ENCODE data around the gene PGLYRP2. TPM values are rescaled to one million over a fixed set of nuclear protein-coding genes. Genes with fewer than 3 reads are reported as not detected.

The PGLYRP2 gene
- total RNA-seq, 1 experiment from 2014 or later: not detected

DNA sequence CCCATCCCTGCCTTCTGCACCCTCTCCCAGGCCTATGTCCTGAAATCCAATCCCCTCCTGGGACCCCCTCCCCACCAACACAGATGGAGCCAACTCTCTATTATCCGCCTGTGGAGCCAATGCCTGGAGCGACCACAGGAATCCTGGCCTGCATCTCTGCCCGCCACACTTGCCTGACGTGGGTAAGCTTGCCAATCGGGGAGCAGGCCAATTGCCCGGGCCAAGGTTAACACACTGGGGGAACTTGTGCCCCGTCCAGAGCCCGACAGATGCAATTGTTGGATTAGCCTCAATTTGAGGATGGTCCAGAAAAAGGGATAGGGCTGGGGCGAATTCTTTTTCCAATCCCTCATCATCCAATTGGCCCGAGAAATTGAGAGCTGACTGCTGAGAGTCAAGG lies 35.5 kb downstream of the PGLYRP2 start:
- DNase-seq: no peak
- no peak overlapping the region for H3K4me3 ChIP-seq (ENCODE audit: insufficient read depth, low read depth, low read length)
- no peaks in the 10 kb centered on the region for H3K36me3 ChIP-seq (replicated peaks; ENCODE audit: control insufficient read depth, insufficient read depth, low read length)
- H3K27me3 ChIP-seq (ENCODE audit: control insufficient read depth, insufficient read depth, low read length): peaks cover 3% of the 10 kb centered on the region; the same call in 1 of the 2 replicates

DNA sequence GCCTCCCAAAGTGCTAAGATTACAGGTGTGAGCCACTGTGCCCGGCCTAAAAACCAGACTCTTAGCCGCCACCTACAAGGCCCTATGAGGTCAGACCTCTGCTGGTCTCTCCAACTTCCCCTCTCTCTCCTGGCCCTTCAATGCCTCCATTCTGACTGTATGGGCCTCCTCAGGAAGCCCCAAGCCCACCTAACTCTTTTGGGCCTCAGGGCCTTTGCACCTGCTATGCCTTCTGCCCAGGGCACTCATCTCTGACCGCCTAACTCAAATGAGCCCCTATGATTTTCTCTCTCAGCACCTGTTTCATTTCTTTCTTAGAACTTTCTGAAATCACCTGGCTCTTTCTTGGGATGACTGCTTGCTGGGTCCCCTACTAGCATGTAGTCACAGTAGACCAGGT lies 36.0 kb downstream of the PGLYRP2 start:
- peaks cover 3% of the 10 kb centered on the region; the same call in 1 of the 2 replicates for H3K27me3 ChIP-seq (ENCODE audit: control insufficient read depth, insufficient read depth, low read length)
- H3K36me3 ChIP-seq (replicated peaks; ENCODE audit: control insufficient read depth, insufficient read depth, low read length): no peaks in the 10 kb centered on the region
- no peak for DNase-seq
- H3K4me3 ChIP-seq (ENCODE audit: insufficient read depth, low read depth, low read length): no peak overlapping the region

DNA sequence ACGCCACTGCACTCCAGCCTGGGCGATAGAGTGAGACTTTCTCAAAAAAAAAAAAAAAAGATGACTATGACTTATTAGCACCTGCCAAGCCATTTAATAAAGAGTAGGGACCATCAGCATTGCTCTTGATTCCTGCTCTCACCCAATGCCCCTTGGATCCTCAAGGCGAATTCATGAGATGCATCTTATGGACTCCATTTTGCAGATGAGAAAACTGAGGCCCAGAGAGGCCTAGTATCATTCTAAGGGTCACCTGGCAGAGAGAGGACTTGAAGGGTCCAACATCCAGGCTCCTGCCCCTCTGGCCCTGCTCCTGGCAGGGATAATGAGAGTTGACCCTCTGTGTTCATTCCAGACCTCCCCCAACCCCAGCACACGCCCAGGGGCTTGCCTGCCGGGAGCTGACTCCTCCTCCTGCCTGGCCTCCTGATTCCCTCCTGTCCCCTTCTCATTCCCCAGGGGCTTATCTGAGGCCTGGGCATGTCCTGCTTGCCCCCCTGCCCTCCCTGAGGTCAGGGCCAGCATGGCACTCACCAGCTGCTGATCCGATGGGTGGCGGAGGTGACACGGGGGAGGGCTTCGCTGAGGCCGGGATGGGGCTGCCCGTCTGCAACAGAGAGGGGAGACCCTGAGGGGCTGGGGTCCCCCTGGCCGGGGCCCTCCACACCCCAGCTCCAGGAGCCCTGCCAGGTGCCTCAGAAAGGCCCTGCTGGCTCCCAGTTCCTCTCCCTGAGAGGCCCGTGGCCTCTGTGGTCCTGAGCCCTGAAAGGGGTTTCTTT lies 37.0 kb downstream of the PGLYRP2 start:
- Histone ChIP-seq H3K36me3 (replicated peaks; ENCODE audit: control insufficient read depth, insufficient read depth, low read length) (no peaks in the 10 kb centered on the region), H3K4me3 (ENCODE audit: insufficient read depth, low read depth, low read length) (no peak overlapping the region), H3K27me3 (ENCODE audit: control insufficient read depth, insufficient read depth, low read length) (peaks cover 1% of the 10 kb centered on the region; the same call in 1 of the 2 replicates)
- DNase-seq: no peak

DNA sequence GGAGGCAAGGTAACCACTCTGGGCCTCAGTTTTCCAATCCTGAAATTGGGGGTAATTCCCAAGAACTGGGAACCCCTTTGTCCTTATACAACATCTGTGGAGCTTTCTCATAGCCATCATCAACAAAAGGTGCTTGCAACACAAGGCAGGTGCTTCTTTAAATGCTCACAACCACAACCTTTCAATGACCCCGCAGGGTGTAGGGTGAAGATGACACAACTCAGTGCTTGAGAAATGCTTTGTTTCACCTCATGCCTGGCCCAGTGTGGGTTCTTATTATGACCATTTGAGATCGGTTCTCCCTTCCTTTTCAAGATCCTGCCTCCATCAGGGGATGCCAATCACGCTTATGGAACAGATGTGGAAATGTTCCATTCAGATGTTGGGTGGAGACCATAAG lies 38.0 kb downstream of the PGLYRP2 start:
- no peak overlapping the region for H3K4me3 ChIP-seq (ENCODE audit: insufficient read depth, low read depth, low read length)
- no peaks in the 10 kb centered on the region for H3K36me3 ChIP-seq (replicated peaks; ENCODE audit: control insufficient read depth, insufficient read depth, low read length)
- H3K27me3 ChIP-seq (ENCODE audit: control insufficient read depth, insufficient read depth, low read length): no peaks in the 10 kb centered on the region; the same call in 1 of the 2 replicates
- DNase-seq: no peak

DNA sequence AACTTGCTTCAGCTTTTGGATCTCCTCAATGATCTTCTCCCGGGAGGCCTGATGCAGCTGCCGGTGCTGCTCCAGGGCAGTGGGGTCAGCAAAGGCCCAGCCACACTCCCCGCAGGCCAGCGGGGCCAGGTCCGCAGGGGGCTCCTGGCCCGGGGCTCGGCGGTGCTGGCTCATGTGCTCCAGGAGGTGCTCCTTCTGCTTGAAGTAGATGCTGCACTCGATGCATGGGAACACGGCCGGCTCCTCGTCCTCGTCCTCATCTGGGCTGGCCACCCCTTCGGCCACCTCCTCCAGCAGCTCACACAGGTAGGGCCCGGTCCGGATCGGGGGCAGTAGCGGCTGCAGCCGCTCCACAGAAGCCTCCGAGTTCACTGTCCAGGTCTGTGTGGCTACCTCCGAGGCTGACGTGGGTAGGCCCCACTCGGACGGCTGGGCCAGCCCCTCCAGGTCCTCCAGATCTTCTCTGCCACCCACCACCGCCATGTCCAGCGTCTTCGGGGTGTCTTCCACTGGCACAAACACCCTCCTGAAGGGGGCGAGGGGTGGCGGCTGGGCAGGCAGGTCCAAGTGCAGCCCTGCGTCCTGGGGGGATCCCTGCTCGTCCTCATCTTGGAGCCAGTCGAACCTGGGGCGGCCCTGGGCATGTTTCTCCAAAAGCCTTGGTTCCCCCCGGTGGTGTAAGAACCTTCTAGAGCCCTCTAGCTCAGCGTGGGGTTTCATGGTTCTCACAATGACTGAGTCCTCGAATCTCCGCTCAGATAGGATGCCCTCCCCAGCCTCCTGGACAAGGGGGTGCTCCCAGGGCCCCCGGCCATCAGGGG lies 39.3 kb downstream of the PGLYRP2 start:
- Histone ChIP-seq H3K27me3 (ENCODE audit: control insufficient read depth, insufficient read depth, low read length) (no peaks in the 10 kb centered on the region; the same call in 1 of the 2 replicates), H3K36me3 (replicated peaks; ENCODE audit: control insufficient read depth, insufficient read depth, low read length) (no peaks in the 10 kb centered on the region), H3K4me3 (ENCODE audit: insufficient read depth, low read depth, low read length) (no peak overlapping the region)
- no peak for DNase-seq

DNA sequence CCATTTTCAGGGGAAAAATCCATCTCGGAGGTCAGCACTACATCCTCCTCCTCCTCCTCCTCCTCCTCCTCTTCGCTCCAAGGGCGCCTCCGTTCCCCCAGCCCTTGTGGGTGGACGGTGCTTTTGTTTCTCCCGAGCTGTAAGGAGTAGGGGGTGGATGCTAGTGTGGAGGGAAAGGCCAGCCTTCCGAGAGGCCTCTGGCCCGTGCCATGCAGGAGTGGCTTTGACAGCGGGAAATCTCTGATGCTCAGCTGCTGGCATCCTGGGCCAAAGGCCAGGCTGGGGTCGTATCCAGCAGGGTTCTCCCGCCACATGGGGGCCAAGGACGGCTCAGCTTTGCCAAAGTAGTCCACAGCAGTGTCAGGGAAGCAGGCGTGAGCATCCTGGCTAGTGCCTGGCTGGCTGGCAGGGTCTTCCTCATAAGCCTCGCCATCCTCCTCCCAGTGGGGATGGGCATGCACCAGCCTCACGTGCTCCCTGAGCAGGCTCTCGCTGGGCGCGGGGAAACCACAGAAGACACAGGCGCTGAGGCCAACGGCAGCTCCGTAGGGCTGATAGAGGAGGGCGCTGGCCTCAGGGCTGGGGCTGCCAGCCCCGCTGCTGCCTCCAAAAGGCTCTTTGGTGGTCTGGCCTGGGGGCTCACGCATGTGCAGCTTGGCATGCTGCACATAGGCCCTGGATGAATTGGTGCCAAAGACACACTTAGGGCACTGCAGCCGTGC lies 40.1 kb downstream of the PGLYRP2 start:
- no peak for DNase-seq
- H3K4me3 ChIP-seq (ENCODE audit: insufficient read depth, low read depth, low read length): no peak overlapping the region
- H3K27me3 ChIP-seq (ENCODE audit: control insufficient read depth, insufficient read depth, low read length): no peaks in the 10 kb centered on the region; the same call in 1 of the 2 replicates
- no peaks in the 10 kb centered on the region for H3K36me3 ChIP-seq (replicated peaks; ENCODE audit: control insufficient read depth, insufficient read depth, low read length)

DNA sequence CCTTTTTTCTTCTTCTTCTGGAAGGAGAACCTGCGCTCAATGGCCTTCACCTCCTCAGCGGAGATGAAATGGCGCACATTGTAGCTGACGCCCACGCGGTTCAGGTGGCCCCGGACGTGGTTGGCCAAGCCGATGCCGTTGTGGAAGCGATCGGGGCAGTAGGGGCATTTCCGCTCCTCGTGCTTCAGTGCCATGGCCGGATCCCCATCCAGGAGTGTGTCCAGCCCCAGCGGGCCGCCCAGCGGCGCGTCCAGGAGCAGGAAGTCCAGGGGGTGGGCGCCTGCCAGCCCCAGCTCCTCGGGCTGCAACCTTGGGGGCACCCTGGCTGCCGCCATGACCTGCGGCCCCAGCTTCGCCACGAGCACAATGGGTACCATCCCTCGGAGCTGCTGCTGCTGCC lies 40.7 kb downstream of the PGLYRP2 start:
- no peaks in the 10 kb centered on the region for H3K36me3 ChIP-seq (replicated peaks; ENCODE audit: control insufficient read depth, insufficient read depth, low read length)
- H3K27me3 ChIP-seq (ENCODE audit: control insufficient read depth, insufficient read depth, low read length): no peaks in the 10 kb centered on the region; the same call in 1 of the 2 replicates
- no peak for DNase-seq
- no peak overlapping the region for H3K4me3 ChIP-seq (ENCODE audit: insufficient read depth, low read depth, low read length)

DNA sequence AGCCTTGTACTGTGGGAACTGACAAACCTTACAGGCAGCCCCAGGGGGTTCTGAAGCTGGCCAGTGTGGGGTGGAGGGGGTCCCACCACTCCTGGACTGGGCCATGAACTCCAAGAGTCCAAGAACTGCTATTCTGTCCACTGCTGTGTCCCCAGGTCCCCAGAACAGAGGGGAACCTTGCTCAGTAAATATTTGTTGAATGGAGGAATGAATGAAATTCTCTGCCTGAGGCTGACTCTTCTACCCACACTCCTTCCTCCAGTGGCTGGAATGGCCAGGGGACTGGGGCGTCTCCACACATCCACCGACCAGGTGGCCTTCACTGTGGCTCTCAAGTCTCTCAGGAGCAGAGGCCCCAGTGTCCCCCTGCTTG lies 41.2 kb downstream of the PGLYRP2 start:
- DNase-seq: no peak
- Histone ChIP-seq H3K36me3 (replicated peaks; ENCODE audit: control insufficient read depth, insufficient read depth, low read length) (no peaks in the 10 kb centered on the region), H3K27me3 (ENCODE audit: control insufficient read depth, insufficient read depth, low read length) (no peaks in the 10 kb centered on the region; the same call in 1 of the 2 replicates), H3K4me3 (ENCODE audit: insufficient read depth, low read depth, low read length) (no peak overlapping the region)

DNA sequence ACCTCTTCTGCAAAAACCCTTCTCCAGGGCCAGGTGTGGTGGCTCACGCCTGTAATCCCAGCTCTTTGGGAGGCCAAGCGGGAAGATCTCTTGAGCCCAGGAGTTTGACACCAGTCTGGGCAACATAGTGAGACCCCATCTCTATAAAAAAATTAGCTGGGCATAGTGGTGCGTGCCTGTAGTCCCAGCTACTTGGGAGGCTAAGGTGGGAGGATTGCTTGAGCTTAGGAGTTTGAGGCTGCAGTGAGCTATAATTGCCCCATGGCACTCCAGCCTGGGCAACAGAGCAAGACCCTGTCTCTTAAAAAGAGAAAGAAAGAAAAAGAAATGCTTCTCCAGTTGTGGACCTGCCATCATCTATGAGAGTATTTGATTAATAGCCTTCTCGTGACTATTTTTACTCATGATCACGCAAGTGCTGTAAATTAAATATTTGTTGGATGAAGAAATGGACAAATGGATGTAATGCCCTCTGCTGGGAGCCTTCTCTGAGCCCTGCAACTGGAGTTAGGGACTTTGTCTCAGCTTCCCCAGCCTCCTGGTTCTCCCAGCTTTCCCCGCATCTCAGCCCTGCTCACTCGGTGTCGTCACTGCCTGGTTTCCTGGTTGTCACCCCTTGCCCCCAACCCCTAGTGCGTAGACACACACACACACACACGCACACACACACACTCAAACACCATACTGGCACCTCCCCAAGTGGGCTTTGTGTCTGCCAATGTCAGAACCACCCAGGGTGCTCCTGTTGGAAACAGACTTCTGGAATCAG lies 41.8 kb downstream of the PGLYRP2 start:
- no peaks in the 10 kb centered on the region; the same call in 1 of the 2 replicates for H3K27me3 ChIP-seq (ENCODE audit: control insufficient read depth, insufficient read depth, low read length)
- H3K4me3 ChIP-seq (ENCODE audit: insufficient read depth, low read depth, low read length): no peak overlapping the region
- no peak for DNase-seq
- no peaks in the 10 kb centered on the region for H3K36me3 ChIP-seq (replicated peaks; ENCODE audit: control insufficient read depth, insufficient read depth, low read length)

DNA sequence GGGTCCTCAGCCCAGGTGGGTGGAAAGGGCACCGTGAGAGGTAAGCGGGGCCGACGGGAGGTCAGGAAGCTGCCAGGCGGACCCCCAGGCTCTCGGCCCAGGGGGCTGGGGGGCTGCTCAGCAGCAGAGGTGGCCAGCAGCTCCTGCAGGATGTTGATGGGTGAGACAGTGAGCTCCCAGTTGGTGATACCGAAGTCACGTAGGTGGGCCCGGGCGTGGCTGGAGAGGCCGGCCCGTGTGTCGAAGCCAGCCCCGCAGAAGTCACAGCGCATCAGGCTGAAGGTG lies 42.5 kb downstream of the PGLYRP2 start:
- H3K27me3 ChIP-seq (ENCODE audit: control insufficient read depth, insufficient read depth, low read length): no peaks in the 10 kb centered on the region; the same call in 1 of the 2 replicates
- no peaks in the 10 kb centered on the region for H3K36me3 ChIP-seq (replicated peaks; ENCODE audit: control insufficient read depth, insufficient read depth, low read length)
- H3K4me3 ChIP-seq (ENCODE audit: insufficient read depth, low read depth, low read length): no peak overlapping the region
- no peak for DNase-seq

DNA sequence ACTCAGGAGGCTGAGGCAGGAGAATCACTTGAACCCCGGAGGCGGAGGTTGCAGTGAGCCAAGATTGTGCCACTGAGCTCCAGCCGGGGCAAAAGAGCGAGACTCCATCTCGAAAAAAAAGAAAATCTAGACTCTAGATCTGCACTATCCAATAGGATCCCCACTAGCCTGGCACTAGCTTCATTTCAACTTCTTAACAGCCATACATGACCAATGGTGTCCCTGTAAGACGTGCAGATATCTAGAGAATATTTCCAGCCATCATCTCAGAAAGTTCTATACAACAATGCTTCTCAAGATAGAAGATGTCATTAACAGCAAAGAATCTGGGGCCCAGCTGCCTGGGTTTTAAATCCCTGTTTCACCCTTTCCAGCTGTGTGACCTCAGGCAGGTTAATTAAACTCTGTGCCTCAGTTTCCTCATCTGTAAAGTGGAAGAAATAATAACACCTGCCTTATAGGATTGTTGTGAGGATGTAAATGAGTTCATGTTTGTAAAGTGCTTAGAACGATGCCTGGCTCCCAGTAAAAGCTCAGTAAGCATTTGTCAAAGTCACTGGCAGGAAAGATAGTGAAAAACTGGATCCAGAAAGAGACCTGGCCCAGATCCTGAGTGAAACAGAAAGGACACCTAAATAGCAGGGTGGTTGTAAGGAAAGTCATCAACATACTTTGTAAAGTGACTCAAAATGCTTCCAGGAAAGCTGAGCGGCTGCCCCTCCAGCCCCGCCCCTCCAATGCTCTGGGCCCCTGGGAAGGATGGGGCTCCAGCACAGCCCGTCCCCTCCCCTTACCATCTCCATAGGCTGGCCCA lies 43.1 kb downstream of the PGLYRP2 start:
- Histone ChIP-seq H3K27me3 (ENCODE audit: control insufficient read depth, insufficient read depth, low read length) (no peaks in the 10 kb centered on the region; the same call in 1 of the 2 replicates), H3K4me3 (ENCODE audit: insufficient read depth, low read depth, low read length) (no peak overlapping the region), H3K36me3 (replicated peaks; ENCODE audit: control insufficient read depth, insufficient read depth, low read length) (no peaks in the 10 kb centered on the region)
- no peak for DNase-seq

DNA sequence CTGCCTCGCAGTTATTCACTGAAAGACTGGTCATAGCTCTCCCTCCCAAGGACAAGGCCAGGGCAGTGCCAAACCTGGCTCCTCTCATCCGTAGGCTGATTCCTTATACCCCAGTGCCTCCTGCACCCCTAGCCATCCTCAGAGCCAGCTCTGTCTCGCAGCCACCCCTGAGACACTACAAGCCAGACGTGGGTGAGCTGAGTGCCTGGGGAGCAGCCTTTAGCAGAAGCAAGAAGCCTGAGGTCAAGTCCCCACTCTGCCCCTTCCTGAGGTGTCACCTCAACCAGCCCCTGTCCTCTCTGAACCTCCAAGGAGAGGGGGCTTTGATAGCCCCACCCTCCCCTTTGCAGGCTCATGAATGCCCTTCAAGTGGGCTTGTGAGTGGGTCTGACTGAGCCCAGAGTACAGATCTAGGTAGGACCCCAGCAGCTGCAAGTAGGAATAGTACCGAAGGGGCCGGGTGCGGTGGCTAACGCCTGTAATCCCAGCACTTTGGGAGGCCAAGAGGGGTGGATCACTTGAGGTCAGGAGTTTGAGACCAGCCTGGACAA lies 45.7 kb downstream of the PGLYRP2 start:
- H3K4me3 ChIP-seq (ENCODE audit: insufficient read depth, low read depth, low read length): peak overlapping the region; percentile 81
- H3K36me3 ChIP-seq (replicated peaks; ENCODE audit: control insufficient read depth, insufficient read depth, low read length): no peaks in the 10 kb centered on the region
- no peak for DNase-seq
- no peaks in the 10 kb centered on the region; the same call in 1 of the 2 replicates for H3K27me3 ChIP-seq (ENCODE audit: control insufficient read depth, insufficient read depth, low read length)

All from H7 (cell line).